Hippocampal formation (tissue), 2 donors: ENCODE measurements around the gene PPCDC.
A peak's percentile ranks its signal among the peaks of the same experiment; 100 is the strongest.

Experiments
- DNase-seq, 2 donors: peaks; one replicate each; lab custom pipeline; 2025; lab: John Stamatoyannopoulos, UW

Gene PPCDC, protein sequence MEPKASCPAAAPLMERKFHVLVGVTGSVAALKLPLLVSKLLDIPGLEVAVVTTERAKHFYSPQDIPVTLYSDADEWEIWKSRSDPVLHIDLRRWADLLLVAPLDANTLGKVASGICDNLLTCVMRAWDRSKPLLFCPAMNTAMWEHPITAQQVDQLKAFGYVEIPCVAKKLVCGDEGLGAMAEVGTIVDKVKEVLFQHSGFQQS

DNA sequence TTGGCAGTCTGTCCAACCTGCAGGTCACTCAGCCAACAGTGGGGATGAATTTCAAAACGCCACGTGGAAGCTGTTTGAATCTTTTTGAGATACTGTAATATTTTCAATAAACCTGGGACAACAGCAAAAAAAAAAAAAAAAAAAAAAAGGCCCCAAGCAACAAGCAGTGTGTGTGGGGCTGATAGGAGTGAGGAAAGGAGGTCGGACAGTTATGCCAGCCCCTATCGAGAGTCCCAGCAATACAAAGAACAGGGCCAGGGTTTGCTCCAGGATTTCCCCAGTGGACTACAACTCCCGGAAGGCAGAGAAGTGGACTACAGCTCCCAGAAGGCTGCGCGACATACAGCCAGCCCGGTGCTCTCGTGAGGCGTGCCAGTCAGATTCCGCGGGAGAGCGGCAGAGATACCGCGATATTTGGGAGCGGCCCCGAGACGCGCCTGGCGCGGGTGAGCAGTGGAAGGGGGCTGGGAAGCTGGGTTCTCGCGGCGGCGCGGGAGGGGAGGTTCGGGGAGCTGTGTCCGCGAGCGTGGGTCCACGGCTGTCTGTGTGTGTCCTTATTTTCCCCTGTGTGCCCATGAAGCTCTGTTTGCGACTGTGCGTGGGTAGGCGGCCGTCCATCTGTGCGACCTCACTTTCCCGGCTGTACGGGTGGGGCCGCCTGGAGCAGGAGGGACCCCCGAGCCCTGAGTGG is at the start of gene PPCDC:
PPCDC (plus strand) TSS at position 410 of the 691 bp plus-strand sequence. CDS start 4,729 bp downstream, outside the sequence.
- DNase-seq: peak; percentile 95 to 96

DNA sequence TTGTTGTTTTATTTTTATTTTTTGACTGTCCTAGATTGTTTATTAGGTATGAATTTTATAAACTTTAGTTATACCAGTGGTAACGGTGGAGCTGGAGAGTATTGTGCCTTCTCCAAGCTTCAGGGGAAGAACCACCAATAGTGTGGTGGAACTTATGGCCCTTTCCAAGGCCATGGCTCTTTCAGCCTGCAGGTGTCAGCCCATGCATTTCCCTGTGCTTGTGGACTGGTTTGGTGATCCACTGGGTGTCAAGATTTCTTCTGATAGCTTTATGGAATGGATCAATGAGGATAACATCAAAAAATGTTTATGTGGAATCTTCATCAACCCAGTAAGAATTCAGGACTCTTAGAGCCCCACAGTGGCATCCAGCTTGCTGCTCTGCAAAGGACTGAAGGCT is 47.2 kb upstream of the PPCDC start:
- DNase-seq: no peak

DNA sequence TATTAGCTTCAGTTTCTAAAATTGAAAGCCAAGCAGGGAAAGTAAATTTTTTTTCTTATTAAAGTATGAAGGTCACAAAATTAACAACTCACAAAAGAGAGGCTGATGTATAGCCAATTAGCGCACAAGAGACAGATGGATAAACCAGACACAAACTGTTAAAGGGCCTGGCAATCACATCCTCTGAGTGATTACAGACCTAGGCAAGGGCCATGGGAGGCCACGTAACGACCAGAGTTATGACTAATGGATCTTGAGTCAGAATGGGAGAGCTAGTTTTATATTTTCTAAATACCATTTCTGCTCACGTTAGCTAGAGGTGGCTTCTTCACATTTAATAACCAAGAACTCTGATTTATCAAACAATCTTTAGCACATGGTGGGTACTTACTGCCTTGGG is 45.8 kb upstream of the PPCDC start:
- no peak for DNase-seq

DNA sequence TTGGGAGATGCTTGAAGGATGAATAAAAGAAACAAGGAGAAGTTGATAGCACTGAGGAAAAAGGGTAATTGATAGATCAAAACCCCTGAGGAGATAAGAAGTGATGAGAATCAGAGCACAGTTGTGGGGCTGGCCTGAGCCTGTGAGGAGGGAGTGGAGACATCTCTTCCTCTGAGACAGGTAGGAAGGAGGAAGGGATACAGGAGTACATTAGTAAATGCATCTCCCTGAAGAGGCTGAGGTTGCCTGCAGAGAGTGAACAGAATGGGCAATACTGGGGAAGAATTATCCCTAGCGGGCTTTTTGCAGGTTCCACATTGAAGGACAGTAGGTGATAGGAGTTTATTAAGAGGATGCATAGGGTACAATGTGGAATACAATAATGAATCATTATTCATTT is 45.3 kb upstream of the PPCDC start:
- DNase-seq: no peak

DNA sequence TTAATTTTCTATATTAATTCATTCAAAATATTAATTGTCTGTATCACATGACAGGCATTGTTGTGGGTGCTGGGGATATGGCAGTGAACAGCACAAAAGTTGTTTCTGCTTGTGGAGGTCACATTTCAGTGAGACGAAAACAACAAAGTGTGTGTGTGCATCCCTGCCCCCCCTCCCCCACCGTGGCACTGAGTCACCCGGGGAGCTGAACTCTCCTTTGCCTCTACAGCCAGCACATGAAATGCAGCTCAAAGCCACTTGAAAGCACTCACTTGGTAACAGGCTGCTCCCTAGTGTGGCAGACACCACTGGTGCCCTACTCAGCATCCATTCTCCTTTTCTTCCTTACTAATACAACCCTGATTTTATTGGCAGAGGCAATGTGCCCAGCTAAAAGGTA is 44.9 kb upstream of the PPCDC start:
- no peak for DNase-seq

DNA sequence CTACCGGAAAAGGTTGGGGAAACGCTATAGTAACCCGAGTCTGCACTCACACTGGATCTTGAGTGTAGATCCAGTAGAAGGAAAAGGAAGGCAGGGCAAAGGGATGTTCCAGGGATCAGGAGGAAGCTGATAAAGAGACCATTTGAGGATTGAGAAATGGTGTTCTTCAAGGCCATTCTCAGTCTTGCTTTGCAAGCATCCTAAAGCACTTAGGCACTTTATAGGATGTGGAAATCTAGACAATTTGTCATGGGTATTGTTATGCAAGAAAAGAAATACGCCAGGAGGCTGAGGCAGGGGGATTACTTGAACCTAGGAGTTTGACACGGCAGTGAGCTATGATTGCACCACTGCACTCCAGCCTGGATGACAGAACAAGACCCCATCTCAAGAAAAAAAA is 41.2 kb upstream of the PPCDC start:
- no peak for DNase-seq

DNA sequence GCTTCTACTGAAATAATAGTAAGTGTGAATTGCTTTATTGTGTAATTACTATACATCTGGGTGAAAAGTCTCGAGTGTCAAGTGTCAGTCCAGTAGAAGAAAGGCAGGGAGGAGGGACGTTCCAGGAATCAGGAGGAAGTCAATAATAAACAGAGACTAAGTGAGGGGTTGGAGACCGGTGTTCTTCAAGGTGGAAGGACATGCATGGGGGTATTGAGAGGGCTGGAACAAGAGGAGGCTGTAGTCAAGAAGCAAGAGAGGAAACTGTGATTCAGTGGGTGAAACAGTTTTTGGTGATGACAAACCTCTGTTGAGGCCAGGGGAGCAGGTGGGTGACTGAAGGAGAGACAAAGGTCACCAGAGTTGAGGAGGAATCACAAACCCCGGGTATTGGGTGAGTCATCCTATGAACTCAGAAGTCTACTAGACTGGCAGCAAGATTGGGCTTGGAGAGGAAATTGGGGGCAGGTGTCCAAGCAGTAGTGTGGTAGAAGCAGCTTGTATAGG is 39.6 kb upstream of the PPCDC start:
- no peak for DNase-seq

DNA sequence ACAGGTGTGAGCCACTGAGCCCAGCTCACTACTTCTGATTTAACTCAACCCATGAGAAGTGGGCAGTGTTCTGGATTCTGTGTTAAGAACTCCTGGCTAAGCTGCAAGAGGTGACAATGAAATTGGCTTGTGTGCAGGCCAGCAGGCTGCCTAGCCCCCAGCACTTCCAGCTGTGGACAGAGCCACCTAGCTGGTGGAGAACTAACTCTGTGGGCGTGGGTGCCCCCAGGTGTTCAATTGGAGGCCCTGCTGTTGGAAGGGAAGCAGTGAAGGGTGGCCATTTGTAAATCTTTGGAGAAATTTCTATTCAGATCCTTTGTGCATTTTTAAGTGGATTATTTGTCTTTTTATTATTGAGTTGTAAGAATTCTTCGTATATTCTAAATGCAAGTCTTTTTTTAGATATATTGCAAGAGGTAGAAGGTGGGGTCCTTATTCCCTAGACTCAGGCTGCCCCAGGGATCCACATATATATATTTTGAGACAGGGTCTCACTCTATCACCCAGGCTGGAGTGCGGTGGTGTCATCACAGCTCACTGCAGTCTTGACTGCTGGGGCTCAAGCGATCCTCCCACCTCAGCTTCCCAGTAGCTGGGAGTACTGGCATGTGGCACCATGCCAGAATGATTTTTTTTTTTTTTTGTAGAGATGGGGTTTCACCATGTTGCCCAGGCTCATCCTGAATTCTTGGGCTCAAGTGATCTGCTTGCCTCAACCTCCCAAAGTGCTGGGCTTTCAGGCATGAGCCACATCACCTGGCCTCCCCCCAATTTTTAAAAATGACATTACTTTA is 35.2 kb upstream of the PPCDC start:
- DNase-seq: no peak

DNA sequence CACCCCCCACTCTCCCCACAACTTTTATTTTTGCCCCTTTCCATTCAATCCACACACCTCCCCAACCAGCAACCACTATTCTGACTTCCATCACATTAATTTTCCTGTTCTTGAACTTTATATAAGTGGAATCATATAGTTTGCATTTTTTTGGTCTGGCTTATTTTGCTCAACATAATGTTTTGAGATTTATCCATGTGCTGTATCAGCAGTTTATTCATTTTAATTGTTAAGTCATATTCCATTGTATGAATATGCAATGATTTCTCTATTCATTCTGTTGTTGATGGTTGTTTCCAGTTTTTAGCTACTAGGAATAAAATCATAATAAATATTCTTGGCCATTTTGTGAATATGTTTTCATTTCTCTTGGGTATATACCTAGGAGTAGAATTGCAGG is 33.9 kb upstream of the PPCDC start:
- DNase-seq: no peak

DNA sequence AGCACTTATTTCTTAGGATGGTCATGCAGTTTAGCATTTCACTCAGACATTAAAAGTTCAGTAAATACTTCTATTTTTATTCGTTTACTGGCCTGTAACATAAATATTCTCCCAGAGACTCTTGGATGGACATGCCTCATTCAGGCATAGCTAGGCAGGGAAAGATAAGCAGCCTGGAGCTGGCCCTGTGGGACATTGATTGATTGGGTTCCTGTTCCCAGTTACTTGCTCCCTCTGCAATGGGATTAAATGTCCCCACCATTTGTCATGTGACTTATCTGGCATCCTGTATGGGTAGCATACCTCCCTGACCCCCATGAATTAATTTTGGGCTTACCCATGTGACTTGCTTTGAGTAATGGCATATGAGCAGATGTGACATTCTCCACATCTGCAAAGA is 30.8 kb upstream of the PPCDC start:
- no peak for DNase-seq

DNA sequence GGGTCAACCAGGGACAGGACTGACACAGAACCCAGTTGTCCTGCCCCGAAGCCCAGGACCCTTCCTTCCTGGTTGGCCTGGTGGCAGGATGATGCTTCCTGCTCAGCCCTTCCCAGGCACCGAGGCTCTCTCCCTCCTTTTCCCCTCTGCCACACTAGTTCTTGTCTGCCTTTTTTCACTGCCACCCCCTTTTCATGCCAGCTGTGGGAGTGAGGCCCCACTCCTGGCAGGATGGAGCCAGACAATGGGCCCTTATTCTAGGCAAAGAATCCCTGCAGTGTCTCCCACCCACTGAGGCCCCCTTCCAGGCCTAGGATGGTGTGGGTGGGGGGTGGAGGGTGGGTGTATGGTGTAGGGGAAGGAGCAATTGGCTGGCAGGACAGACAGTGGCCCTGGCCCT is 29.2 kb upstream of the PPCDC start:
- DNase-seq: peak; percentile 38 to 49

DNA sequence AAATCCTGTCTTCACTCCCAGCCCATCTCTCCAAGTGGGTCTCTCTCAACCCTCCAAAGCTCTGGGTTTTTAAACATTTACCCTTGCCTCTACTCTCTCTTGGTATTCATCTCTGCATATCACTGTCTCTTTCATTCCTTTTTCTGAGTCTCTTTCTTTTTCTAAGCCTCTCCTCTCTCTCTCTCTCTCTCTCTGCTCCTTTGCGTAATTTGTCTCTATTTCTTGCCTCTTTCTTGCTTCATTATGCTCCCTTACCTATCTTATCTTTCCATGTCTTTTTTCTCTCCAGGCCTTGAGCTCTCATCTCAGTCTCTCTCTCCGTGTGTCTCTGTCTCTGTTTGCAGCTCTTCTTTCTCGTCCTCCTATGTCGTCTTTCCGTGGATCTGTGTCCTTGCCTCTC is 28.7 kb upstream of the PPCDC start:
- DNase-seq: no peak

DNA sequence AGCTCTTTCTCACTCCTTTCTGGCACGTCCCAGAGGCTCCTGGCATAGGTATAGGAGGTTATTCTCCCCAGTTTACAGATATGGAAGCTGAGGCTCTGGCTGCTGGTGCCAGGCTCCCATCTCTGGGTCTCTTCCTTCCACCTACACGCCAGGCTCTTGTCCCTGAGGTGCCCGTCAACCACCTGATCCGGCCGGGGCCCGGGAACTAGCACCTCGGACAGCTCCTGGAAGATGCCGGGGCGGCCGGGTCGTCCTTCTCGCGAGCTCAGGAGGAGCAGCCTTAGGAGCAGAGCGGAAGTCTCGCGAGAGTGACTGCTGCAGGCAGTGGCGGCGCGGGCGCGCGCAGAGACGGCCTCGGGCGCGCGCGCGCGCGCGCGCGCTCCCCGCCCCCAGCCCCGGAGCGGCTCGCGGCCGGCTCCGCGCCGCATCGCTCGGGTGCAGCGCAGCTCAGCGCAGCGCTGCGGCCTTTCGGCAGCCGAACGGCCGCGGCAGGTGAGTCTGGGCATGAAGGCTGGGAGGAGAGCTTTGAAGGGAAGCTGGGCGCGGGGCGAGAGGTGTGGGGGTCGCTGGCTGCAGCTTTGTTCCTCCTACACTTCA is 28.1 kb upstream of the PPCDC start, which contains the start of gene SCAMP5:
SCAMP5 (plus strand) TSS at position 382 of the 597 bp plus-strand sequence. CDS start 16,277 bp downstream, outside the sequence.
- DNase-seq: peak; percentile 89 to 94

DNA sequence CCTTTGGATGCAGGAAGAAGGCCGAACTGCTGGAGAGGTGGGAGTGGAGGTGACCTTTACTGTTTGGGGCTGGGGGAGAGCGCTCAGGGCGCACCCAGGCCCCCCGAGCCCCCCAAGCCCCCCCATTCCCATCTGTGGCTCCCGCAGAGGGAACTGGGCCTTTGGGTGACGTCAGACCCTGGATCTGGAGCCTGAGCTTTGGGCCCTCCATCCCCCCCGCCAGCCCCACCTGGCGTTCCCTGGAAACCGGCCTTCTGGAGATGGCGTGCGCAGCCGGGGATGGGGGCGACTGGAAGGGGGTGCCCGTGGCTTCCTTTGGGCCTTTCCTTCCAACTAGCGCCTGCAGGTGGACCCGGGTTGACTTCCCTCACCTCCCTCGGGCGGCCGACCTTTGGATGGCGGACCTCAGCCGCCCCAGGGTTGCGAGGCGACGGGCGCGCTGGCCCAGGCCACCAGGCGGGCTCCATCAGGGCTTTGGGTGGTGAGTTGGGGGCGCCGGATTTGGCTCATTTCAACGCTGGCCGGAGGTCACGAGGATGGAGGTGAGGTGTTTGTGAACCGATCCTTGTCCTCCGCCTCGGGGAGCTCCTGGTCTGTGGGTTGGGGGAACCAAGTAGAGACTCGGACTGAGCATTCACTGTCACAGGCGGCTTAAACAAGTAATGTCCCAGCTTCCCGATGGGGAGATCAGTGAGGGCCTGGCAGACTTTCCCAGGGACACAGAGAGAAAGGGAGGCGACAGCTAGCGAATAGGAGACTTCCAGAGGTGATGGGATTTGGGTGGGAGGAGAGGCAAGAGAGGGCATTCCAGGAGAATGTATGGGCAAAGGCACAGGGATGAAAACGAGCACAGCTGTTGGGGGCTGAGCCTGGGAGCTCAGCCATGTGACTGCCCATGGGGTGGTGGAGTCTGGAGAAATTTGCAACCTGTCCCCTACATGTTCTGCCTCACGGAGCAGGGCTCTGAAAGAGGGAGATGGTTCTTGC is 27.3 kb upstream of the PPCDC start:
- DNase-seq: no peak

DNA sequence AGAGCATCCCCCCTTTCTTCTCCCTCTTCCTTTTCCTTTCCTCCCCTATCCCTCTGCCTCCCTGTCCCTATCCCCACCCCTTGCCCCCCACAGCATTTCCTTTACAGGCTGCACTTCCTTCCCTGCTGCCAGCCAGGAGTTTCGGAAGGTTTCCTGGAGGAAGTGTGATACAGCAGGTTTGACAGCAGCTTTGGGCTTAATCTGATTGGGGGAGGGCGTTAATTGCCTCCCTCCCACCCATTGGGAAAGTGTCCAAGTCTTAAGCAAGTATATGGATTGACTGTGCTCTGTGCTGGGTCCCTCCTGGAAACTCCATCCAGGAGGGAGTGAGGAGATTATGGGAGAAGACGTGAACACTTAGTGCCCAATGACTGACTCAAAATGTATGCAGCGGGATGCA is 26.2 kb upstream of the PPCDC start:
- DNase-seq: no peak

DNA sequence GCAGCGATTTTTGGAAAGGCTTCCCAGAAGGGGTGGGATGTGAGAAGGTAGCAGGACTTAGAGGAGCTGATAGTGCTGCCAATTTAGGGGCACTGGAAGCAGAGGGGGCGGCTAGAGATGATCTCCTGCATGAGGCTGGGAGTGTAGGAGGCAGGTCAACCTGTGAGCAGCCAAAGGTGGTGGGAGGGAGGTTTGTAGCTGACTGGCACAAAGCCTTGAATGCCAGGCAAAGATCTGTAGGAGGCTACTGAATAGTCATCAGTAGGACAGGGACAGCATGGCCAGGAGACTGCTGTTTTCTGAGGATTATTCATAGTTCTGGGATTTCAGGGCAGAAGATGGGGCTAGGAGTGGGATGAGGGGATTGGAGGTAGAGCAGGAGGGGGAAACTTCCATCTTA is 25.8 kb upstream of the PPCDC start:
- DNase-seq: no peak

DNA sequence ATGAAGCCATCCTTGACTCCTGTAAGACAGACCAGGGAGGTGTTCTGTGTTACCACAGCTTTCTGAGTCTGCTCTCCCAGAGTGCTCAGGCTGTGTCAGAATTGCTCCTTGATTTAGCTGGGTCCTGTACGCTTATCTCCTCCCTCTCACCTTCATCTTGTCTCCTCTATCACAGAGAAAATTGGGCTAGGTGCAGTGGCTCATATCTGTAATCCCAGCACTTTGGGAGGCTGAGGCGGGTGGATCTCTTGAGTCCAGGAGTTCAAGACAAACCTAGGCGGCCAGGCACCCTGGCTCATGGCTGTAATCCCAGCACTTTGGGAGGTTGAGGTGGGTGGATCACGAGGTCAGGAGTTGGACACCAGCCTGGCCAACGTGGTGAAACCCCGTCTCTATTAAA is 22.1 kb upstream of the PPCDC start:
- DNase-seq: no peak

DNA sequence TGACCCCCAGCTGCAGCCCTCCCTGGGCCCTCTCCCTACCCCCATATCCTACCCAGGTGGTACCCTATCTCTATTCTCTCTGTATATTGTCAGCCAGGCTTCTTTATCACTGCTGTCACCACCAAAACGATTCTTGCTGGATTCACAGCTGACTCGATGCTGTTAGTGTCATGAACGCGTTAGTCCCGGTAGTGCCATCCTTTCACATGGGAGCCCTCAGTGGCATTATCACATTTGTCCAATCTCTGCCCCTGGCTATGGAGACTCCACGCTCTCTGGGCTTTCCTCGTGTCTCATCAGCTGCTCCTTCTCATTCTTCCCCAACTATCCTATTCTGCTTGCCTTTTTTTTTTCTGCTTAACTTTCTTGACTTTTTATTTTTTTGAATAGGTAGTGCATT is 21.0 kb upstream of the PPCDC start:
- DNase-seq: no peak

DNA sequence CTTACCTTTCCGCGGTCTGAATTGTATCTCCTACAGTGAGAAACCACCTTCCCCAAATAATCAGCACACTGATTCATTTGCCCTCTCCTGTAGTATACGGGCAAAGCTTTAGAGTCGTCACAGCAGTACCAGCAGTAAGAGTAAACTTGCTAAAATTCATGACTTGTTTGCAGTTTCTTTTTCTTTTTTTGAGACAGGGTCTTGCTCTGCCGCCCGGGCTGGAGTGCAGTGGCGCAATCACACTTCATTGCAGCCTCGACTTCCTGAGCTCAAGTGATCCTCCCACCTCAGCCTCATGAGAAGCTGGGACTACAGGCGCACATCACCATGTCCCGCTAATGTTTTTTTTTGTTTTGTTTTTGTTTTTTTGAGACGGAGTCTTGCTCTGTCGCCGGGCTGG is 16.2 kb upstream of the PPCDC start:
- no peak for DNase-seq

DNA sequence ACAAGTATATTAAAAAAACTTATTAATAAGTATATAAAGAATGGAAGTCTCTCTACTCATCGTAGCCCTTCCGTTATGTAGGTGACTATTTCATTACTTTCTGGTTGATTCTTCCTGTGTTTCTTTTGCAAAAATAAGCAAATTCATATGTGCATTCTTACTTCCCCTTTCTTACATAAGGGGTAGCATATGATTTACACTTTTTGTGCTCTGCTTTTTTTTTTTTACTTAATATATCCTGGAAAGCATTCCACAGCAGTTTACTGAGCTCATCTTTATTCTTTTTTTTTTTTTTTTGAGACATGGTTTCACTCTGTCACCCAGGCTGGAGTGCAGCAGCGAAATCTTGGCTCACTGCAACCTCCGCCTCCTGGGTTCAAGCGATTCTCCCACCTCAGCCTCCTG is 15.2 kb upstream of the PPCDC start:
- no peak for DNase-seq
